GM12872 (cell line): ENCODE measurements around the gene PCDHGA3.
A peak's percentile ranks its signal among the peaks of the same experiment; 100 is the strongest.

Experiments
- TF ChIP-seq, protein P1 (sequence below): IDR thresholded peaks from 3 replicates; pipeline ENCODE4 v1.5.1; 2011; ENCODE audit warnings: low read depth, mild to moderate bottlenecking, low read length, moderate library complexity; ENCODE audit not compliant: insufficient read depth

PCDHGA3 gene

GRCh38 chr5:141342773-141343172, 856 bp upstream of the PCDHGA3 start:
- TF ChIP-seq, protein P1, sequence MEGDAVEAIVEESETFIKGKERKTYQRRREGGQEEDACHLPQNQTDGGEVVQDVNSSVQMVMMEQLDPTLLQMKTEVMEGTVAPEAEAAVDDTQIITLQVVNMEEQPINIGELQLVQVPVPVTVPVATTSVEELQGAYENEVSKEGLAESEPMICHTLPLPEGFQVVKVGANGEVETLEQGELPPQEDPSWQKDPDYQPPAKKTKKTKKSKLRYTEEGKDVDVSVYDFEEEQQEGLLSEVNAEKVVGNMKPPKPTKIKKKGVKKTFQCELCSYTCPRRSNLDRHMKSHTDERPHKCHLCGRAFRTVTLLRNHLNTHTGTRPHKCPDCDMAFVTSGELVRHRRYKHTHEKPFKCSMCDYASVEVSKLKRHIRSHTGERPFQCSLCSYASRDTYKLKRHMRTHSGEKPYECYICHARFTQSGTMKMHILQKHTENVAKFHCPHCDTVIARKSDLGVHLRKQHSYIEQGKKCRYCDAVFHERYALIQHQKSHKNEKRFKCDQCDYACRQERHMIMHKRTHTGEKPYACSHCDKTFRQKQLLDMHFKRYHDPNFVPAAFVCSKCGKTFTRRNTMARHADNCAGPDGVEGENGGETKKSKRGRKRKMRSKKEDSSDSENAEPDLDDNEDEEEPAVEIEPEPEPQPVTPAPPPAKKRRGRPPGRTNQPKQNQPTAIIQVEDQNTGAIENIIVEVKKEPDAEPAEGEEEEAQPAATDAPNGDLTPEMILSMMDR, result no peak

DNA sequence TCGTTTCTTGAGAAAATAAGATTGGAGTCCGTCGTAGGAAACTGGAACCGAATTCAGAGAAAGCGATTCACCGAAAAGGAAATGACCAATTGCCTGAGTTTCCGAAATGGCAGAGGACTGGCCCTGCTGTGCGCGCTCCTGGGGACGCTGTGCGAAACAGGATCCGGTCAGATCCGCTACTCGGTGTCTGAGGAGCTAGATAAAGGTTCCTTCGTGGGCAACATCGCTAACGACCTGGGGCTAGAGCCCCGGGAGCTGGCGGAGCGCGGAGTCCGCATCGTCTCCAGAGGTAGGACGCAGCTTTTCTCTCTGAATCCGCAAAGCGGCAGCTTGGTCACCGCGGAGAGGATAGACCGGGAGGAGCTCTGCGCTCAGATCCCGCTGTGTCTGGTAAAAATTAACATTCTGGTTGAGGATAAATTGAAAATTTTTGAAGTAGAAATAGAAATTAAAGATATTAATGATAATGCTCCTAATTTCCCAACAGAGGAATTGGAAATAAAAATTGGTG, 379 bp downstream of the PCDHGA3 start:
- TF ChIP-seq, protein P1, result no peak

GRCh38 chr5:141345327-141345726, 1.7 kb downstream of the PCDHGA3 start:
- TF ChIP-seq, protein P1, result no peak

DNA sequence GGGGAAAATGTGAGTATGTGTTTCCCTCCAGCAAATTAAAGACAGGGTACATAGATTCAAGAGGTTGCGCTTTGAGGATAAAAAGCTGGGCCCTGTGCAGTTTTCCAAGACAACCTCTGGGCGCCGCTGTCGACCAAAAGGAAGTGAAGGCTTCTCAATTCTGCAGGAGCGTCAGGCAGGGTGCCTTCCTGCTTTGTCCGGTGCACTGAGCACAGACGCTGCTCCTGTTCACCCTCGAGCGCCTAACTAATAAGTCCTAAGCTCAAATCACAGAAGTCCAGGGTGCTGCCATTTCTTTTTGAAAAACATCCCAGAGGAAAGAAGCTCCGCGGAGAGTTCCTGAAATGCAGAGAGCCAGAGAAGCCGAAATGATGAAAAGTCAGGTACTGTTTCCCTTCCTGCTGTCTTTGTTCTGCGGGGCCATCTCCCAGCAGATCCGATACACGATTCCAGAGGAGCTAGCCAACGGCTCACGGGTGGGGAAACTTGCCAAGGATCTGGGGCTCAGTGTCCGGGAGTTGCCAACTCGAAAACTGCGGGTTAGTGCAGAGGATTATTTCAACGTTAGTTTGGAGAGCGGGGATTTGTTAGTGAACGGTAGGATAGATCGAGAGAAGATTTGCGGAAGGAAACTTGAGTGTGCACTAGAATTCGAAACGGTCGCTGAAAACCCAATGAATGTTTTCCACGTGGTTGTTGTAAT, 6.4 kb downstream of the PCDHGA3 start, which contains the start of gene PCDHGB1:
Gene PCDHGB1, plus strand, starts transcription at position 183 of the 703 bp plus-strand sequence. Its CDS starts 162 bp downstream, at position 345.
- TF ChIP-seq, protein P1, result peak; percentile 64

DNA sequence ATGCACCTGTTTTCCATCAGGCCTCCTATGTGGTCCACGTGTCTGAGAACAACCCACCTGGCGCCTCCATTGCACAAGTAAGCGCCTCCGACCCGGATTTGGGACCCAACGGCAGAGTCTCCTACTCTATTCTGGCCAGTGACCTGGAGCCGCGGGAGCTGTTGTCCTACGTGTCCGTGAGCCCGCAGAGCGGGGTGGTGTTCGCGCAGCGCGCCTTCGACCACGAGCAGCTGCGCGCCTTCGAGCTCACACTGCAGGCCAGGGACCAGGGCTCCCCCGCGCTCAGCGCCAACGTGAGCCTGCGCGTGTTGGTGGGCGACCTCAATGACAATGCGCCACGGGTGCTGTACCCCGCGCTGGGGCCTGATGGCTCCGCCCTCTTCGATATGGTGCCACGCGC, 8.0 kb downstream of the PCDHGA3 start:
- TF ChIP-seq, protein P1, result no peak

GRCh38 chr5:141354900-141355469, 11.4 kb downstream of the PCDHGA3 start, which contains the start of gene PCDHGA4:
Gene PCDHGA4 (plus strand): TSS chr5:141355021. CDS start chr5:141355108, 87 bp downstream.
- TF ChIP-seq, protein P1, result peak; percentile 48

- TF ChIP-seq, protein P1, result no peak
These were observed 12.0 kb downstream of the PCDHGA3 start for GRCh38 chr5:141355641-141356040.
